ENCODE measurements around the gene TNFAIP6.

- TF ChIP-seq SUZ12 (IDR thresholded peaks at IDR 0.05; ENCODE audit: low read length) (no peak), SP2 (IDR thresholded peaks at IDR 0.05; ENCODE audit: low read length) (no peak), CTCF (IDR thresholded peaks at IDR 0.05; ENCODE audit: control extremely low read depth in 1 of 3, insufficient read depth in 1 of 3, low read depth in 1 of 3, low read length in 3 of 3) (no peak), JUND (IDR thresholded peaks at IDR 0.05; ENCODE audit: low read length) (no peak), RFX5 (IDR thresholded peaks at IDR 0.05; ENCODE audit: borderline replicate concordance, low read depth, low read length) (no peak), GABPA (IDR thresholded peaks at IDR 0.05; ENCODE audit: borderline replicate concordance, insufficient read depth, low read length) (no peak), POLR2A (IDR thresholded peaks at IDR 0.05; ENCODE audit: control extremely low read depth in 1 of 2, low read depth in 2 of 2, low read length in 2 of 2) (no peak), YY1 (IDR thresholded peaks at IDR 0.05; ENCODE audit: low read depth, low read length) (no peak), MAFK (IDR thresholded peaks at IDR 0.05; ENCODE audit: low read depth, low read length) (no peak), USF2 (IDR thresholded peaks at IDR 0.05; ENCODE audit: low read length) (no peak), JUN (IDR thresholded peaks at IDR 0.05; ENCODE audit: low read depth, low read length) (no peak), EP300 (IDR thresholded peaks at IDR 0.05; ENCODE audit: borderline replicate concordance in 1 of 2, low read depth in 2 of 2, low read length in 2 of 2) (no peak), CREB1 (IDR thresholded peaks at IDR 0.05) (no peak), BCL11A (IDR thresholded peaks at IDR 0.05; ENCODE audit: low read depth in 2 of 2, low read length in 2 of 2) (no peak)
These were observed 20.5 kb upstream of the TNFAIP6 start for GRCh38 chr2:151336863-151337371.

Measured in H1 (cell line).